ENCODE measurements around the gene TNF. TPM values are rescaled to one million over a fixed set of nuclear protein-coding genes. Genes with fewer than 3 reads are reported as not detected.

The TNF gene
- total RNA-seq, 1 experiment from 2014 or later, result 223 TPM

DNA sequence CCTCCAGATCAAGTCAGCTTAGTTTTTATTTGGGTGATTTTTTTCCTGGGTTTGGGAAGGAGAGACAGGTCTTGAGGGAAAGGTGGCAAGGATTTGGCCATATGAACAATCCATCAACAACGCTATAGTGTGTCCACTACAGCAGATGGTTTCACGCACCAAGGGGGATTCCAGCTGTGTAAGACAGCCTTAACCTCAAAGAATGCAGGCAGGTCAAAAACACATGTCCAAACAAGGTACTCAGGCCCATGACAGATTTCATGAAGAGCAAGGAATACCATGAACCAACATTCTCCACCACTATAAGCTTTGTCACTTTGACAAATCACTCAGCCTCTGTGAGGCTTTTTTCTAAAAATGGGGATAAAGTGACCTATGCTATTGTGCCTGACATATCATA is 41.6 kb downstream of the TNF start:
- Histone ChIP-seq H3K4me1 (ENCODE audit: low read length) (peaks cover 33% of the 10 kb centered on the region), H3K27me3 (ENCODE audit: low read length) (no peaks in the 10 kb centered on the region), H3K27ac (ENCODE audit: low read length) (no peak overlapping the region), H3K9ac (ENCODE audit: low read length) (no peak overlapping the region), H3K79me2 (ENCODE audit: low read length) (peaks cover 14% of the 10 kb centered on the region), H3K4me2 (ENCODE audit: low read depth, low read length, poor library complexity, severe bottlenecking) (no peak overlapping the region), H3K36me3 (ENCODE audit: insufficient read depth, low read length) (peaks cover 8% of the 10 kb centered on the region; the same call in 1 of the 2 replicates), H3K4me3 (ENCODE audit: low read length) (no peak overlapping the region), H2AFZ (ENCODE audit: low read length) (no peak overlapping the region), H4K20me1 (ENCODE audit: insufficient read depth, low read depth, low read length) (peaks cover 6% of the 10 kb centered on the region; the same call in 1 of the 2 replicates), H3K9me2 (replicated peaks; ENCODE audit: insufficient read depth, low read length) (no peaks in the 10 kb centered on the region), H3K9me3 (ENCODE audit: low read length) (no peaks in the 10 kb centered on the region)
- peak; percentile 40 for DNase-seq

DNA sequence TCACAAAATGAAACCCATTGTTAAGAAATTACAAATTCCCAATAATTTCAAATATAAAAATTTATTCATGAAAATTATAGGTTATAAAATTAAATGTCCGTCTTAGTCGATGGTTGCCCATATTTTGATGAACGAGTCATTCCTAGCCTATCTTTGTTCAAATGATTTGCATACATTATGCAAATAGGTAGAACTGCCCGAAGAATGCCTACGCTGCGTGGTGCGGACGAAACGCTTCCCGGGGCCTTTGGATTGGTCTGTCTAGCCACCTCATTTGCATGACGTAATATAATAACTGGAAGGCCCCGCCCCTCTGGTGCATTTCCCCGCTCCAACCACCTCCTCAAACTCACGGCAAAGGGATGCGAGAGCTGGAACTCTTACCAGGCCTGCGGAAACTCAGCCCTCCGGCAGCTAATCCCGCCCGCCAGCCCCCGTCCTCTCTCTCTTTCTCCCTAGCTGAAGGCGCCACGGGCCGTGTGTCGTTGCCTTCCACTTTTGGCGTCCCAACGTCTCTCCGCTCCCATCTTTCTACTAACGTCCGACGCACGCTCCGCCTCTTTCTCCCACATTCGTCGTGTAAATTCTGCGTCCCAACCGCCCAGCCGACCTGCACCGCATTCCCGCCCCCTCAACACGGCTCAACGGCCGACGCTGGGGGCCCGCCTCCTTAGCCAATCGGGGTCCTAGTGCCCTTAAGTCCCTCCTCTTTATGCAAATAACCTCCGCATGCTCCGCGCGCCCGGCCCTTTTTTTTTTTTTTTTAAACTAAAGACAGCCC is 44.6 kb downstream of the TNF start:
- no peaks in the 10 kb centered on the region for H3K27me3 ChIP-seq (ENCODE audit: low read length)
- H2AFZ ChIP-seq (ENCODE audit: low read length), result peak overlapping the region; percentile 87; the same call in 1 of the 2 replicates
- H3K79me2 ChIP-seq (ENCODE audit: low read length), result peaks cover 39% of the 10 kb centered on the region
- H4K20me1 ChIP-seq (ENCODE audit: insufficient read depth, low read depth, low read length), result peaks cover 23% of the 10 kb centered on the region
- H3K9me3 ChIP-seq (ENCODE audit: low read length), result no peaks in the 10 kb centered on the region
- H3K4me2 ChIP-seq (ENCODE audit: low read depth, low read length, poor library complexity, severe bottlenecking), result peak overlapping the region; percentile 98
- H3K4me3 ChIP-seq (ENCODE audit: low read length), result peak overlapping the region; percentile 72
- H3K9ac ChIP-seq (ENCODE audit: low read length), result peak overlapping the region; percentile 86
- peaks cover 32% of the 10 kb centered on the region for H3K4me1 ChIP-seq (ENCODE audit: low read length)
- H3K9me2 ChIP-seq (replicated peaks; ENCODE audit: insufficient read depth, low read length), result no peaks in the 10 kb centered on the region
- peak overlapping the region; percentile 96 for H3K27ac ChIP-seq (ENCODE audit: low read length)
- peak; percentile 100 for DNase-seq
- H3K36me3 ChIP-seq (ENCODE audit: insufficient read depth, low read length), result peaks cover 33% of the 10 kb centered on the region

DNA sequence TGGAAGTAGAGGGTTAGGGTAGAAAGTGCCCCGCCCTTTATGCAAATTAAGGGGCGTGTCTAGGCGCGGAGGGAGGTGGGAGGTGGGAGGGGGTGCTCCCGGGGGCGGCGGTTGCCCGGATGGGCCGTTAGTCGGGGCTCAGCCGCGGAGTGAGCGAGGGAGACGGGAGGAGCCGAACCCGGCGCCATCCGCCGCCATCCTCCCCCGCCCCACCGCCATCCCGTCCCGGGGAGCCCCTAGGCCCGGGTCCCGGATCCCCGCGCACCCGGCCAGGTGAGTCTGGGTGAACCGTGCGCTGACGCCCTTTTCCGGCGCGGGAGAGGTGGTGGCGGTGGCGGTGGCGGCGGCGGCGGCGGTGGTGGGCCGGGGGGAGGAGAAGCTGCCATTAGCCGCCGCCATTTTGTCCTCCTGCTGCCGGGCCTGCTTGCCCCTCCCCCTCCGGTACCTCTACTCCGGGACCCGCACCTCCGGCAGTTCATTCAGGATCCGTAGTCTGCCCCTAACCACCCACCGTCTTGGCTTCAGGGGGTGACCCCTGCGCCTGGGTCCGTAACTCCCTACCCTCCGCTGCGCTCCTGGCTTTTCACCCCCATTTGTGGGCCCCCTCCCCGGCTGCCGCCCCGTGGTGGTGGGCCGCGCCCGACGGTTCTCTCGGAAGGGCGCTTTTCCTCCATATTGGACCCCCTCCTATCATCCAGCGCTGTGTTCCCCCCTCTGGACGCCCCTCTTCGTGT is 45.4 kb downstream of the TNF start, which contains the start of gene PRRC2A:
PRRC2A (plus strand) TSS at position 130 of the 734 bp plus-strand sequence. CDS start 2,075 bp downstream, outside the sequence.
- H3K27me3 ChIP-seq (ENCODE audit: low read length), result no peaks in the 10 kb centered on the region
- peak; percentile 91 for DNase-seq
- H3K9me3 ChIP-seq (ENCODE audit: low read length), result no peaks in the 10 kb centered on the region
- peaks cover 42% of the 10 kb centered on the region for H3K79me2 ChIP-seq (ENCODE audit: low read length)
- peak within 1 kb of the TSS; percentile 87; the same call in 1 of the 2 replicates for H2AFZ ChIP-seq (ENCODE audit: low read length)
- no peaks in the 10 kb centered on the region for H3K9me2 ChIP-seq (replicated peaks; ENCODE audit: insufficient read depth, low read length)
- peaks cover 41% of the 10 kb centered on the region for H3K36me3 ChIP-seq (ENCODE audit: insufficient read depth, low read length)
- H3K27ac ChIP-seq (ENCODE audit: low read length), result peak within 1 kb of the TSS; percentile 96
- H4K20me1 ChIP-seq (ENCODE audit: insufficient read depth, low read depth, low read length), result peaks cover 29% of the 10 kb centered on the region
- peak within 1 kb of the TSS; percentile 99 for H3K4me3 ChIP-seq (ENCODE audit: low read length)
- peaks cover 25% of the 10 kb centered on the region for H3K4me1 ChIP-seq (ENCODE audit: low read length)
- peak within 1 kb of the TSS; percentile 100 for H3K9ac ChIP-seq (ENCODE audit: low read length)
- H3K4me2 ChIP-seq (ENCODE audit: low read depth, low read length, poor library complexity, severe bottlenecking), result peak within 1 kb of the TSS; percentile 98

DNA sequence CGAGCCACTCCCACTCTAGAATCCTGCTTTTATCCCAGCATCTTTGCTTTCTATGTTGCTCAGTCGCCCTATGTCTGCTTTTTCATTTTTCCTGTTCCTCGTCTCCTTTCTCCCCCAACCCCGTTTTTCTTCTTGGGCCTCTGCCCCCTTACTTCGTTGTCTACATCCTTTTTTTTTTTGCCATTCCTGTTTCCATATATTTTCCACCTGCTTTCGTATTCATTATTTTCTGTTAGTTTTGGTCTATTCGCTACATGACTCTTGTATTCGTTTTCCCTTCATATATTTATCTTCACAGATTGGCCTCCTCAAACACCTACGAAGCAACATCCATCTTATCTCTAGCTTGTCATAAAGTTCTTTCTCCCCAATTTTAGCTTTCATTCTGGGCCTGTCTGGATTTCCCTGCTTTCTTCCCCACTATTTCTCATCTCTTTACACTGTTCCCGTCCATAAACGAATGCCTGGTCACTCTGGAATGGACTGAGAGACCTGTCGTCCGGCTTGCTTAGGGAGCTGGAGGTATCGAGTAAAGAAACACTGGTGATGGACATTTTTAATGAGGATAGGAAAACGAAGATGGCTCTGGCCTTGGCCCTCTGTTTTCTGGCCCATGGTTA is 46.1 kb downstream of the TNF start:
- H4K20me1 ChIP-seq (ENCODE audit: insufficient read depth, low read depth, low read length), result peaks cover 32% of the 10 kb centered on the region
- peaks cover 46% of the 10 kb centered on the region for H3K79me2 ChIP-seq (ENCODE audit: low read length)
- peak overlapping the region; percentile 98 for H3K4me2 ChIP-seq (ENCODE audit: low read depth, low read length, poor library complexity, severe bottlenecking)
- H3K9ac ChIP-seq (ENCODE audit: low read length), result peak overlapping the region; percentile 100
- DNase-seq, result peak; percentile 39
- no peaks in the 10 kb centered on the region for H3K9me3 ChIP-seq (ENCODE audit: low read length)
- no peak overlapping the region for H2AFZ ChIP-seq (ENCODE audit: low read length)
- peaks cover 47% of the 10 kb centered on the region for H3K36me3 ChIP-seq (ENCODE audit: insufficient read depth, low read length)
- peak overlapping the region; percentile 92 for H3K27ac ChIP-seq (ENCODE audit: low read length)
- H3K27me3 ChIP-seq (ENCODE audit: low read length), result no peaks in the 10 kb centered on the region
- peaks cover 21% of the 10 kb centered on the region for H3K4me1 ChIP-seq (ENCODE audit: low read length)
- H3K4me3 ChIP-seq (ENCODE audit: low read length), result peak overlapping the region; percentile 99
- H3K9me2 ChIP-seq (replicated peaks; ENCODE audit: insufficient read depth, low read length), result no peaks in the 10 kb centered on the region

DNA sequence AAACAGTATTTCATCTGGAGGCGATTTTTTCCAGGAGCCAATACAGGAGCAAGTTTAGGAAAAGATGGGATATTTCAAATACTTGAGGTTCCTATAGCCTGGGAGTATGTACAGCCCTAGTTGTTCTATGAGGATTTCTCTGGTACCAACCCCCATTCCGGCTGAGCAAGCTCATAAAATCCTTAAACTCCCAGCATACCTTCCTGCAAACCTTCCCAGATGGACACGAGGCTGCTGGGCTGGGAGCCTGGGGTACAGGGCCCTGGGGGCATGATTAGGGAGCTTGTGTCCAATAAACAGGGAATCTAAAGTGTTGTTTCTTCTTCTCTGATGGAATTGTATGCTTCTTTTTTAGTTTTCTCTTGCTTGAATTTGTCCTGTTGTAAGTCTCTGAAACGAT is 46.6 kb downstream of the TNF start:
- H3K4me2 ChIP-seq (ENCODE audit: low read depth, low read length, poor library complexity, severe bottlenecking), result peak overlapping the region; percentile 98
- H3K9ac ChIP-seq (ENCODE audit: low read length), result peak overlapping the region; percentile 100
- peaks cover 21% of the 10 kb centered on the region for H3K4me1 ChIP-seq (ENCODE audit: low read length)
- H3K4me3 ChIP-seq (ENCODE audit: low read length), result peak overlapping the region; percentile 99
- peak overlapping the region; percentile 92 for H3K27ac ChIP-seq (ENCODE audit: low read length)
- no peaks in the 10 kb centered on the region for H3K9me3 ChIP-seq (ENCODE audit: low read length)
- no peak overlapping the region for H2AFZ ChIP-seq (ENCODE audit: low read length)
- no peak for DNase-seq
- H3K27me3 ChIP-seq (ENCODE audit: low read length), result no peaks in the 10 kb centered on the region
- H3K36me3 ChIP-seq (ENCODE audit: insufficient read depth, low read length), result peaks cover 52% of the 10 kb centered on the region
- H4K20me1 ChIP-seq (ENCODE audit: insufficient read depth, low read depth, low read length), result peaks cover 38% of the 10 kb centered on the region
- no peaks in the 10 kb centered on the region for H3K9me2 ChIP-seq (replicated peaks; ENCODE audit: insufficient read depth, low read length)
- peaks cover 46% of the 10 kb centered on the region for H3K79me2 ChIP-seq (ENCODE audit: low read length)

DNA sequence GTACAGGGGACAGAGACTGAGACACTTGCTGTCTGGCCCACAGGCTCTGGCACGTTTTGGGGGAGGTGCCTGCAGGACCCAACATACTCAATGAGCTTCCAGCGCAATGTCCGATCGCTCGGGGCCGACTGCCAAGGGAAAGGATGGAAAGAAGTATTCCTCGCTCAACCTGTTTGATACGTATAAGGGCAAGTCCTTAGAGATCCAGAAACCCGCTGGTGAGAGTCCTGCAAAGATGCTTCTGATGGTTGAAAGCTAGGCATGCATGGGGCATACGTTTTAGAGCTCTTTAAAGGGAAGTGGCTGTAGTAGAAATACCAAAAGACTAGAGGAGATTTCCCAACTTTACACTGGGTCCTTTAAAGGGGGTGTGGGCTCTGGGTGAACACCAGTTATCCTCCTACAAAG is 47.3 kb downstream of the TNF start:
- Histone ChIP-seq H3K9ac (ENCODE audit: low read length) (peak overlapping the region; percentile 100; the same call in 1 of the 2 replicates), H3K27ac (ENCODE audit: low read length) (no peak overlapping the region)

DNA sequence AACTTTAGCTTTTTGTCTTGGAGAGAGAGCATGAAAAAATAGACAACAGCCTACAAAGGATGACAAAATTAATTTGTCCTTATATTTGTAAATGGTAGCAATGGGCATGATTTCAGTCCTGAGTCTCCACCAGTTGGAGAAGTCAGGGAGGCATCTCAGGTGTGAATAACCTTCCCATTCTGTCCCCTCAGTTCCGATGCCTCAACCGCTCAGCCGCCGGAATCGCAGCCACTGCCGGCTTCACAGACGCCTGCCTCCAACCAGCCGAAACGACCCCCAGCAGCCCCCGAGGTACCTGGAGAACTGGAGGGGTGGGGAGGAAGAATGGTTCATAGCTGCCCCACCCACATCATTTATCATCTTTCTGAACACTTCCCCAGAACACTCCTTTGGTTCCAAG is 48.7 kb downstream of the TNF start:
- Histone ChIP-seq H3K9me2 (replicated peaks; ENCODE audit: insufficient read depth, low read length) (no peaks in the 10 kb centered on the region), H4K20me1 (ENCODE audit: insufficient read depth, low read depth, low read length) (peaks cover 40% of the 10 kb centered on the region), H3K4me2 (ENCODE audit: low read depth, low read length, poor library complexity, severe bottlenecking) (no peak overlapping the region), H3K27me3 (ENCODE audit: low read length) (no peaks in the 10 kb centered on the region), H3K9me3 (ENCODE audit: low read length) (no peaks in the 10 kb centered on the region), H3K4me1 (ENCODE audit: low read length) (peaks cover 21% of the 10 kb centered on the region), H2AFZ (ENCODE audit: low read length) (no peak overlapping the region), H3K4me3 (ENCODE audit: low read length) (no peak overlapping the region), H3K27ac (ENCODE audit: low read length) (no peak overlapping the region), H3K79me2 (ENCODE audit: low read length) (peaks cover 46% of the 10 kb centered on the region), H3K36me3 (ENCODE audit: insufficient read depth, low read length) (peaks cover 69% of the 10 kb centered on the region), H3K9ac (ENCODE audit: low read length) (no peak overlapping the region)
- DNase-seq, result no peak

More for the DNA sequence above, 47.3 kb downstream of the TNF start:
- no peaks in the 10 kb centered on the region for H3K9me2 ChIP-seq (replicated peaks; ENCODE audit: insufficient read depth, low read length)
- no peaks in the 10 kb centered on the region for H3K27me3 ChIP-seq (ENCODE audit: low read length)
- peaks cover 21% of the 10 kb centered on the region for H3K4me1 ChIP-seq (ENCODE audit: low read length)
- DNase-seq, result peak; percentile 38
- no peaks in the 10 kb centered on the region for H3K9me3 ChIP-seq (ENCODE audit: low read length)
- no peak overlapping the region for H2AFZ ChIP-seq (ENCODE audit: low read length)
- no peak overlapping the region for H3K4me3 ChIP-seq (ENCODE audit: low read length)
- H4K20me1 ChIP-seq (ENCODE audit: insufficient read depth, low read depth, low read length), result peaks cover 39% of the 10 kb centered on the region
- H3K79me2 ChIP-seq (ENCODE audit: low read length), result peaks cover 46% of the 10 kb centered on the region
- H3K4me2 ChIP-seq (ENCODE audit: low read depth, low read length, poor library complexity, severe bottlenecking), result peak overlapping the region; percentile 98
- H3K36me3 ChIP-seq (ENCODE audit: insufficient read depth, low read length), result peaks cover 59% of the 10 kb centered on the region

DNA sequence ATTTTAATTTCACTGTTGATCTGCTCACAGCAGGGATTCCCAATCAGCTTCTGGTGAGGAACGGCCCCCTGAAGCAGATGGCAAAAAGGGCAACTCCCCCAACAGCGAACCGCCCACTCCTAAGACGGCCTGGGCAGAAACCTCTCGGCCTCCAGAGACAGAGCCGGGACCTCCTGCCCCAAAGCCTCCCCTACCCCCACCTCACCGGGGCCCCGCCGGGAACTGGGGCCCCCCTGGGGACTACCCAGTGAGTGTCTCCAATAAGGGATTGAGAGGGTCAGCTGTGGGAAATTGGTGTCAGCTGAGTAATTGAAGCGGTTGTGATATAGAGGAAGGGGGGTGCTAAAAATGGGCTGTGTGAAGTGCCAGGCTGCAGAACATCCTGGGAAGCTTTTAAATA is 51.6 kb downstream of the TNF start:
- H3K9me3 ChIP-seq (ENCODE audit: low read length), result no peaks in the 10 kb centered on the region
- no peaks in the 10 kb centered on the region for H3K9me2 ChIP-seq (replicated peaks; ENCODE audit: insufficient read depth, low read length)
- peaks cover 43% of the 10 kb centered on the region for H4K20me1 ChIP-seq (ENCODE audit: insufficient read depth, low read depth, low read length)
- no peak overlapping the region for H3K9ac ChIP-seq (ENCODE audit: low read length)
- no peak overlapping the region for H2AFZ ChIP-seq (ENCODE audit: low read length)
- H3K36me3 ChIP-seq (ENCODE audit: insufficient read depth, low read length), result peaks cover 83% of the 10 kb centered on the region
- H3K4me2 ChIP-seq (ENCODE audit: low read depth, low read length, poor library complexity, severe bottlenecking), result no peak overlapping the region
- no peak overlapping the region for H3K27ac ChIP-seq (ENCODE audit: low read length)
- no peak for DNase-seq
- no peak overlapping the region for H3K4me3 ChIP-seq (ENCODE audit: low read length)
- H3K4me1 ChIP-seq (ENCODE audit: low read length), result peaks cover 10% of the 10 kb centered on the region
- peaks cover 32% of the 10 kb centered on the region for H3K79me2 ChIP-seq (ENCODE audit: low read length)
- no peaks in the 10 kb centered on the region for H3K27me3 ChIP-seq (ENCODE audit: low read length)

Measured in Karpas-422 (cell line).